Left lobe of liver (tissue), 2 donors: ENCODE data around the gene EDA2R. TPM values are rescaled to one million over a fixed set of nuclear protein-coding genes. Genes with fewer than 3 reads are reported as not detected.

ENCODE experiments used
- ATAC-seq: fragments of 200-7000 bp; cut with Tn5 transposase; one replicate; pipeline ENCODE4 v1.9.1; 2020; ENCODE audit warnings: mild to moderate bottlenecking, moderate library complexity
- DNase-seq: peaks from one replicate; pipeline ENCODE4 v3.0.0-alpha.2; 2020; ENCODE audit warnings: low spot score
- total RNA-seq: library from RNA; stranded (reverse); gene quantifications from one replicate; pipeline ENCODE4 v1.2.1, GENCODE V29; 2021
- donor health status: DM: no; HTN: no; CAD: no; lungs with moderate emphysema.
- donor health status: DM: no; HTN: yes; CAD: no.

The EDA2R gene
- total RNA-seq: 0.15 TPM

- DNase-seq (no peak), ATAC-seq (no peak)
Measured at GRCh38 chrX:66638591-66639500, at the start of gene EDA2R. EDA2R (minus strand) TSS chrX:66639078; CDS start chrX:66616020, 23,058 bp downstream.

- ATAC-seq (no peak), DNase-seq (no peak)
Measured at GRCh38 chrX:66684196-66684595, 45.3 kb upstream of the EDA2R start.

GRCh38 chrX:66680451-66680850 is 41.6 kb upstream of the EDA2R start:
- ATAC-seq: no peak
- no peak for DNase-seq

GRCh38 chrX:66677430-66677829 is 38.6 kb upstream of the EDA2R start:
- ATAC-seq (no peak), DNase-seq (no peak)

GRCh38 chrX:66676990-66677389 is 38.1 kb upstream of the EDA2R start:
- DNase-seq (no peak), ATAC-seq (no peak)

- DNase-seq (no peak), ATAC-seq (no peak)
Measured at GRCh38 chrX:66676413-66676812, 37.5 kb upstream of the EDA2R start.

- ATAC-seq: no peak
- no peak for DNase-seq
Measured at GRCh38 chrX:66675541-66675940, 36.7 kb upstream of the EDA2R start.

- DNase-seq: no peak
Measured at GRCh38 chrX:66674506-66674905, 35.6 kb upstream of the EDA2R start.

GRCh38 chrX:66672106-66672505 is 33.2 kb upstream of the EDA2R start:
- DNase-seq: no peak
- no peak for ATAC-seq

More at GRCh38 chrX:66674506-66674905, 35.6 kb upstream of the EDA2R start:
- no peak for ATAC-seq

- DNase-seq (no peak), ATAC-seq (no peak)
Measured at GRCh38 chrX:66654411-66654810, 15.5 kb upstream of the EDA2R start.

GRCh38 chrX:66635360-66635759 is 3.5 kb downstream of the EDA2R start:
- no peak for ATAC-seq
- no peak for DNase-seq

- ATAC-seq (no peak), DNase-seq (no peak)
Measured at GRCh38 chrX:66634272-66634671, 4.6 kb downstream of the EDA2R start.

- no peak for ATAC-seq
- no peak for DNase-seq
Measured at GRCh38 chrX:66633541-66633940, 5.3 kb downstream of the EDA2R start.

- DNase-seq (no peak), ATAC-seq (no peak)
Measured at GRCh38 chrX:66632981-66633380, 5.9 kb downstream of the EDA2R start.

GRCh38 chrX:66632473-66632872 is 6.4 kb downstream of the EDA2R start:
- DNase-seq (no peak), ATAC-seq (no peak)

- no peak for DNase-seq
- no peak for ATAC-seq
Measured at GRCh38 chrX:66625525-66625924, 13.4 kb downstream of the EDA2R start.

GRCh38 chrX:66622209-66622608 is 16.7 kb downstream of the EDA2R start:
- no peak for ATAC-seq

GRCh38 chrX:66616944-66617343 is 21.9 kb downstream of the EDA2R start:
- DNase-seq (no peak), ATAC-seq (no peak)

More at GRCh38 chrX:66622209-66622608, 16.7 kb downstream of the EDA2R start:
- no peak for DNase-seq

GRCh38 chrX:66602381-66602938 is 36.4 kb downstream of the EDA2R start:
- ATAC-seq: no peak
- DNase-seq: no peak

GRCh38 chrX:66601522-66601921 is 37.4 kb downstream of the EDA2R start:
- no peak for DNase-seq
- no peak for ATAC-seq

- ATAC-seq (no peak), DNase-seq (no peak)
Measured at GRCh38 chrX:66579219-66579618, 59.7 kb downstream of the EDA2R start.

- no peak for ATAC-seq
Measured at GRCh38 chrX:66553973-66554372, 84.9 kb downstream of the EDA2R start.

More at GRCh38 chrX:66553973-66554372, 84.9 kb downstream of the EDA2R start:
- no peak for DNase-seq
